H54 (cell line): ENCODE measurements around the gene CEP250.
A peak's percentile ranks its signal among the peaks of the same experiment; 100 is the strongest.
"Not testable (repeated sequence)": the region's sequence is repeated elsewhere in the genome, so short reads cannot be mapped to it uniquely, and the experiment has no call there.

Experiments
- DNase-seq: peaks from one replicate; pipeline ENCODE4 v3.0.0; 2011; ENCODE audit warnings: low spot score, mixed read lengths; ENCODE audit not compliant: insufficient read length
- FAIRE-seq: peaks from 3 replicates; lab custom pipeline; 2011; peaks lifted over from hg19 to GRCh38; lab: Jason Lieb, UNC
- POLR2A ChIP-seq: IDR thresholded peaks from 2 replicates; pipeline ENCODE4 v1.6.1; 2011; ENCODE audit warnings: low read depth, mild to moderate bottlenecking, low read length

The CEP250 gene

GRCh38 chr20:35443003-35443402 lies 12.4 kb upstream of the CEP250 start:
- FAIRE-seq (no peak), DNase-seq (peak; percentile 53)
- TF ChIP-seq POLR2A, result no peak

DNA sequence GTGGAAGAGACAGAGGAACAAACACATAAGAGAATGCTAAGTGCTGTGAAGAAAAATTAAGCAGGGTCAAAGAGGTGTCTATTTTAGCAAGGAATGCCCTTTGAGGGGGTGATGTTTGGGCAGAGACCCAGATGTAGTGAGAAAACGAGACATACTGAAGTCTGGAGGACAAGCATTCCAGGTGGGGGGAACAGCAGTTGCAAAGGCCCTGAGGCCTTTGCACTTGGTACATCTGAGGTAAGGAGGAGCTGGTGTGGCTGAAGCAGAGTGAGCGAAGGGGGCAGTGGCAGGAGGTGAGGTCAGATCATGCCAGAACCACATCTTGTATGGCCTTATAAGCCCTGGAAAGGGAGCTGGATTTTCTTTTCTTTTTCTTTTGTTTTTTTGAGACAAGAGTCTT lies 11.2 kb upstream of the CEP250 start:
- DNase-seq (no peak), FAIRE-seq (no peak)
- no peak for TF ChIP-seq POLR2A

- no peak for DNase-seq
- no peak for TF ChIP-seq POLR2A
- no peak for FAIRE-seq
Observed at GRCh38 chr20:35446356-35447078, 8.9 kb upstream of the CEP250 start.

- DNase-seq (peak; percentile 65), FAIRE-seq (no peak)
- TF ChIP-seq POLR2A, result no peak
Observed at GRCh38 chr20:35447082-35447789, 8.2 kb upstream of the CEP250 start.

DNA sequence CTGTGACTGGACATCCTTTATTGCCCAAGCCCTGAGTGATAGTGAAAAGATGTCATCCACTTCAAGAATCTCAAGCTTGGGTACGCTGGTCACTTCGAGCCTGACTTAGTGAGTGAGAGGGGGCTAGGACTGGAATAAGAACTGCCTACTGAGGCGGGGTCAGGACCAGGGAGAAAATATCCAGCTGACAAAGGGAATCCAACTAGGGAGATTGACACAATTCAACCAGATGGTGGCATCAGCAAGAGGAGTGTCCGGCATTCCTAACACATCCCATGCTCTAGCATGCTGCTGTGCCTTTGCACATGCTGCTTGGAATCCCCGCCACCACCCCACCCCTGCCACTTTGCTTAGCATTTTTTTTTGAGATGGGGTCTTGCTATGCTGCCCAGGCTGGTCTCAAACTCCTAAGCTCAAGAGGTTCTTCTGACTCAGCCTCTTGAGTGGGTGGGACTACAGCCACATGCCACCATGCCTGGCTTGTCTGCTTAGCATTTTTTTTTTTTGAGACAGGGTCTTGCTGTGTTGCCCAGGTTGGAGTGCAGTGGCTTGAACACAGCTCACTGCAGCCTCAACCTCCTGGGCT lies 6.5 kb upstream of the CEP250 start:
- no peak for FAIRE-seq
- no peak for TF ChIP-seq POLR2A
- DNase-seq, result no peak

GRCh38 chr20:35449855-35450254 lies 5.5 kb upstream of the CEP250 start:
- not testable (repeated sequence) for DNase-seq, FAIRE-seq

DNA sequence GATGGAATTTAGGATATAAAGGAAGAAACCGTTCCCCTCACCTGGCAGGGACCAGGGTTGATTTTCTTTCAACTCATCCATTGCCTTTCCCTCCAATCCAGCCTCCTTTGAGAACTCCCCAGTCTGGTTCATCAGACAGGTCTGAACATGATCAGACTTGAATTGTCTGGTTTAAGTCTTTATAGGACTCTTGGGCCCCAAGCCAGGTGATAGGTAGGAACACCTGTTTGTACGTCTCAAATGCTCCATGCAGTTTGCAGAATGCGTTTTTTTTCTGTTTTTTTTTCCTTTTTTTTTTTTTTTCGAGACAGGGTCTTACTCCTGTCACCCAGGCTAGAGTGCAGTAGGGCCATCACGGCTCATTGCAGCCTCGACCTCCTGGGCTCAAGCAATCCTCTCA lies 4.1 kb upstream of the CEP250 start:
- no peak for FAIRE-seq
- TF ChIP-seq POLR2A, result no peak
- no peak for DNase-seq

GRCh38 chr20:35453647-35454046 lies 1.8 kb upstream of the CEP250 start:
- DNase-seq (no peak), FAIRE-seq (no peak)
- TF ChIP-seq POLR2A, result no peak

GRCh38 chr20:35456700-35457099 lies 1.3 kb downstream of the CEP250 start:
- DNase-seq, FAIRE-seq: not testable (repeated sequence)

- DNase-seq, FAIRE-seq: not testable (repeated sequence)
Observed at GRCh38 chr20:35457539-35457938, 2.1 kb downstream of the CEP250 start.

- no peak for FAIRE-seq
- no peak for TF ChIP-seq POLR2A
- no peak for DNase-seq
Observed at GRCh38 chr20:35458388-35458787, 3.0 kb downstream of the CEP250 start.

- DNase-seq (no peak), FAIRE-seq (no peak)
- no peak for TF ChIP-seq POLR2A
Observed at GRCh38 chr20:35461620-35462019, 6.2 kb downstream of the CEP250 start.

DNA sequence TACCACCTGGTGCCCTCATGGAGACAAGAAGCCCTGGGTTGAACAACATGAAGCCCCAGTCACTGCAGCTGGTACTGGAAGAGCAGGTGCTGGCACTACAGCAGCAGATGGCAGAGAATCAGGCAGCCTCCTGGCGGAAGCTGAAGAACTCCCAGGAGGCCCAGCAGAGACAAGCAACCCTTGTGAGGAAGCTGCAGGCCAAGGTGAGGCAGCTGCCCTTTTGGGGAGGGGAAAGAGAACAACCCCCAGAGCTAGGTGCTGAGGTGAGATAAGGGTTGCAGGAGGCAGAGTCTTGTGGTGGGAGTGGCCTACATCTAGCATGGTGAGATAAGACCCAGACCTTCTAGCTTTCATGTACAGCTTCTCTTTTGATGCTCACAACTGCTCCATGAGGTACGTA lies 7.0 kb downstream of the CEP250 start:
- no peak for DNase-seq
- no peak for TF ChIP-seq POLR2A
- FAIRE-seq, result no peak

GRCh38 chr20:35463455-35464300 lies 8.3 kb downstream of the CEP250 start:
- FAIRE-seq (no peak), DNase-seq (peak; percentile 47)
- no peak for TF ChIP-seq POLR2A
